UCSD-AML1 (cell line): ENCODE measurements around the gene DNAH1.

Experiments
- DNase-seq: peaks from one replicate; lab custom pipeline; 2025; ENCODE audit not compliant: unreplicated experiment; lab: John Stamatoyannopoulos, UW

Gene DNAH1

GRCh38 chr3:52443268-52443610 is 127.1 kb downstream of the DNAH1 start:
- DNase-seq: no peak

GRCh38 chr3:52443791-52444687 is 127.9 kb downstream of the DNAH1 start:
- peak; percentile 61 for DNase-seq

- DNase-seq: peak; percentile 78
Observed at GRCh38 chr3:52444860-52445793, 129.0 kb downstream of the DNAH1 start, which contains the start of gene SEMA3G. TSS of gene SEMA3G (minus strand) at chr3:52445103. CDS start at chr3:52445027, 76 bp downstream.

GRCh38 chr3:52446042-52446441 is 129.9 kb downstream of the DNAH1 start:
- no peak for DNase-seq

- peak; percentile 66 for DNase-seq
Observed at GRCh38 chr3:52446631-52447511, 130.8 kb downstream of the DNAH1 start.

- DNase-seq: no peak
Observed at GRCh38 chr3:52447512-52448355, 131.6 kb downstream of the DNAH1 start.
